Activated CD4-positive, alpha-beta memory T cell treated with anti-CD3 and anti-CD28 coated beads for 36 hours (primary cell): ENCODE results near the gene C17orf58. TPM values are rescaled to one million over a fixed set of nuclear protein-coding genes. Genes with fewer than 3 reads are reported as not detected.
"Not testable (repeated sequence)": the region's sequence is repeated elsewhere in the genome, so short reads cannot be mapped to it uniquely, and the experiment has no call there.

ENCODE experiments used
- CTCF ChIA-PET: fragments of 350-600 bp; sonication (Branson Sonifier 250); formaldehyde crosslinking; loops from one replicate; lab custom pipeline; 2021; ENCODE audit warnings: antibody characterized with exemption, inconsistent platforms; lab: Charles Lee
- POLR2A ChIA-PET: fragments of 350-600 bp; sonication (Branson Sonifier 250); formaldehyde crosslinking; loops from one replicate; lab custom pipeline; 2021; ENCODE audit warnings: antibody characterized with exemption; lab: Charles Lee
- DNase-seq: peaks from one replicate; pipeline ENCODE4 v3.0.0-alpha.2; 2020
- H3K27ac Mint-ChIP-seq: one replicate; pipeline ENCODE4 v1.8.0; 2021; ENCODE audit warnings: mixed read lengths
- H3K27me3 Mint-ChIP-seq: one replicate; pipeline ENCODE4 v1.8.0; 2021; ENCODE audit warnings: mixed read lengths
- H3K36me3 Mint-ChIP-seq: one replicate; pipeline ENCODE4 v1.8.0; 2021; ENCODE audit warnings: mixed read lengths
- H3K4me1 Mint-ChIP-seq: one replicate; pipeline ENCODE4 v1.8.0; 2021; ENCODE audit warnings: low read depth, mixed read lengths
- H3K4me3 Mint-ChIP-seq: one replicate; pipeline ENCODE4 v1.8.0; 2021; ENCODE audit warnings: mild to moderate bottlenecking, mixed read lengths
- H3K9me3 Mint-ChIP-seq: one replicate; pipeline ENCODE4 v1.8.0; 2021; ENCODE audit warnings: mixed read lengths
- intact Hi-C: fragments of 100-400 bp; cut with micrococcal nuclease; formaldehyde crosslinking; loops from one replicate; pipeline ENCODE4 v1.15.1; 2023
- total RNA-seq, 2 experiments: library from RNA; stranded (reverse); gene quantifications; one replicate each; pipeline ENCODE4 v1.2.3, GENCODE V29; 2021

C17orf58 gene
- 10 to 100 TPM; 29.8 to 31.1 TPM for total RNA-seq

- DNase-seq = peak; percentile 70
- ChIA-PET POLR2A (interaction anchor here (1.0 to 3.3 kb wide), 7 partner anchors 15 to 464 kb away, joined by 3 to 21 read pairs (median 3); partner anchors contain the start of gene KPNA2), CTCF (interaction anchor here (0.6 to 2.7 kb wide), 6 partner anchors 14 to 40 kb away, joined by 3 to 14 read pairs (median 5); no protein-coding TSS in a partner anchor)
- Mint-ChIP-seq H3K4me1 (peaks cover 30% of the 10 kb centered on the region), H3K27ac (peak within 1 kb of the TSS; percentile 68), H3K4me3 (peak within 1 kb of the TSS; percentile 76)
- intact Hi-C loops = loop anchor here (1.0 to 5.0 kb wide), 4 partner anchors 15 to 242 kb away; no protein-coding TSS in a partner anchor
- not testable (repeated sequence) for H3K27me3 Mint-ChIP-seq, H3K36me3 Mint-ChIP-seq, H3K9me3 Mint-ChIP-seq
Measured at GRCh38 chr17:67996301-67997171, at the start of gene C17orf58. TSS of gene C17orf58 (minus strand) at chr17:67996469. CDS start at chr17:67996198, 271 bp downstream.

- Mint-ChIP-seq H3K27ac (peak overlapping the region; percentile 95), H3K4me3 (peak overlapping the region; percentile 95), H3K36me3 (peaks cover 35% of the 10 kb centered on the region), H3K4me1 (peaks cover 21% of the 10 kb centered on the region), H3K27me3 (no peaks in the 10 kb centered on the region), H3K9me3 (no peaks in the 10 kb centered on the region)
- no peak for DNase-seq
- intact Hi-C loops = loop anchor here (5.0 kb wide), 3 partner anchors 146 to 201 kb away; no protein-coding TSS in a partner anchor
- ChIA-PET POLR2A (interaction anchor here (0.8 to 2.7 kb wide), 5 partner anchors 9 to 476 kb away, joined by 3 to 13 read pairs (median 4); partner anchors contain the start of genes C17orf58 and PRKAR1A), CTCF (interaction anchor here (0.7 to 1.4 kb wide), 6 partner anchors 14 to 561 kb away, joined by 3 to 5 read pairs (median 3); partner anchors contain the start of gene C17orf58)
Measured at GRCh38 chr17:68036304-68037147, 40.3 kb upstream of the C17orf58 start.

GRCh38 chr17:68035523-68036303, 39.4 kb upstream of the C17orf58 start, which contains the start of gene KPNA2:
TSS of gene KPNA2 (plus strand) at chr17:68035735. CDS start at chr17:68037133, 1,398 bp downstream.
- Mint-ChIP-seq H3K27ac (peak within 1 kb of the TSS; percentile 95), H3K9me3 (no peaks in the 10 kb centered on the region), H3K4me3 (peak within 1 kb of the TSS; percentile 95), H3K4me1 (peaks cover 21% of the 10 kb centered on the region), H3K36me3 (peaks cover 33% of the 10 kb centered on the region), H3K27me3 (no peaks in the 10 kb centered on the region)
- ChIA-PET CTCF (interaction anchor here (0.7 to 1.4 kb wide), 2 partner anchors 16 to 211 kb away, joined by 3 to 5 read pairs; no protein-coding TSS in a partner anchor), POLR2A (interaction anchor here (0.8 to 2.7 kb wide), 6 partner anchors 10 to 476 kb away, joined by 3 to 13 read pairs (median 6); partner anchors contain the start of genes C17orf58 and PRKAR1A)
- intact Hi-C loops = loop anchor here (1.0 to 5.0 kb wide), 5 partner anchors 15 to 202 kb away; no protein-coding TSS in a partner anchor
- DNase-seq = peak; percentile 95

GRCh38 chr17:68035131-68035522, 38.9 kb upstream of the C17orf58 start:
- CTCF ChIA-PET = no interaction called here
- Mint-ChIP-seq H3K27me3 (no peaks in the 10 kb centered on the region), H3K4me3 (peak overlapping the region; percentile 95), H3K4me1 (peaks cover 21% of the 10 kb centered on the region), H3K36me3 (peaks cover 30% of the 10 kb centered on the region), H3K27ac (peak overlapping the region; percentile 95), H3K9me3 (no peaks in the 10 kb centered on the region)
- intact Hi-C loops = loop anchor here (1.0 to 5.0 kb wide), 5 partner anchors 15 to 202 kb away; no protein-coding TSS in a partner anchor
- POLR2A ChIA-PET = interaction anchor here (1.0 to 2.7 kb wide), 5 partner anchors 10 to 477 kb away, joined by 3 to 13 read pairs (median 9); partner anchors contain the start of genes C17orf58 and PRKAR1A
- peak; percentile 94 for DNase-seq

GRCh38 chr17:68034452-68034776, 38.1 kb upstream of the C17orf58 start:
- Mint-ChIP-seq H3K4me1 (peaks cover 21% of the 10 kb centered on the region), H3K9me3 (no peaks in the 10 kb centered on the region), H3K27ac (no peak overlapping the region), H3K27me3 (no peaks in the 10 kb centered on the region), H3K4me3 (no peak overlapping the region), H3K36me3 (peaks cover 27% of the 10 kb centered on the region)
- no peak for DNase-seq
- intact Hi-C loops = loop anchor here (2.0 kb wide), 1 partner anchor 40 kb away; no protein-coding TSS in a partner anchor
- POLR2A ChIA-PET = interaction anchor here (1.5 kb wide), 1 partner anchor 41 kb away, joined by 3 read pairs; no protein-coding TSS in a partner anchor
- CTCF ChIA-PET = no interaction called here

- intact Hi-C loops = loop anchor here (2.0 kb wide), 1 partner anchor 39 kb away; no protein-coding TSS in a partner anchor
- DNase-seq = no peak
- ChIA-PET CTCF (no interaction called here), POLR2A (interaction anchor here (1.5 kb wide), 1 partner anchor 40 kb away, joined by 3 read pairs; no protein-coding TSS in a partner anchor)
- peaks cover 19% of the 10 kb centered on the region for H3K4me1 Mint-ChIP-seq
- H3K9me3 Mint-ChIP-seq = no peaks in the 10 kb centered on the region
- H3K27me3 Mint-ChIP-seq = no peaks in the 10 kb centered on the region
- no peak overlapping the region for H3K27ac Mint-ChIP-seq
- peaks cover 24% of the 10 kb centered on the region for H3K36me3 Mint-ChIP-seq
- H3K4me3 Mint-ChIP-seq = no peak overlapping the region
Measured at GRCh38 chr17:68033636-68034451, 37.6 kb upstream of the C17orf58 start.

- DNase-seq = no peak
- H3K9me3 Mint-ChIP-seq = no peaks in the 10 kb centered on the region
- intact Hi-C loops = no loop called here
- H3K27ac Mint-ChIP-seq = no peak overlapping the region
- no peak overlapping the region for H3K4me3 Mint-ChIP-seq
- CTCF ChIA-PET = interaction anchor here (0.6 to 2.2 kb wide), 2 partner anchors 18 to 67 kb away, joined by 3 to 6 read pairs; no protein-coding TSS in a partner anchor
- H3K36me3 Mint-ChIP-seq = no peaks in the 10 kb centered on the region
- POLR2A ChIA-PET = interaction anchor here (1.2 kb wide), 1 partner anchor 10 kb away, joined by 4 read pairs; no protein-coding TSS in a partner anchor
- no peaks in the 10 kb centered on the region for H3K27me3 Mint-ChIP-seq
- no peaks in the 10 kb centered on the region for H3K4me1 Mint-ChIP-seq
Measured at GRCh38 chr17:68029512-68030215, 33.4 kb upstream of the C17orf58 start.

GRCh38 chr17:68022547-68022946, 26.3 kb upstream of the C17orf58 start:
- intact Hi-C loops, H3K4me3 Mint-ChIP-seq, DNase-seq, H3K9me3 Mint-ChIP-seq, POLR2A ChIA-PET, H3K27ac Mint-ChIP-seq, H3K27me3 Mint-ChIP-seq, H3K4me1 Mint-ChIP-seq, H3K36me3 Mint-ChIP-seq: not testable (repeated sequence)
- CTCF ChIA-PET = interaction anchor here (1.1 to 1.6 kb wide), 2 partner anchors 11 to 14 kb away, joined by 3 to 4 read pairs; no protein-coding TSS in a partner anchor

GRCh38 chr17:68021963-68022362, 25.7 kb upstream of the C17orf58 start:
- H3K36me3 Mint-ChIP-seq = peaks cover 4% of the 10 kb centered on the region

More at GRCh38 chr17:68021963-68022362, 25.7 kb upstream of the C17orf58 start:
- peaks cover 2% of the 10 kb centered on the region for H3K27me3 Mint-ChIP-seq
- ChIA-PET POLR2A (no interaction called here), CTCF (interaction anchor here (1.1 to 1.6 kb wide), 2 partner anchors 10 to 15 kb away, joined by 3 to 4 read pairs; no protein-coding TSS in a partner anchor)
- peaks cover 9% of the 10 kb centered on the region for H3K4me1 Mint-ChIP-seq
- H3K27ac Mint-ChIP-seq = no peak overlapping the region
- no peak overlapping the region for H3K4me3 Mint-ChIP-seq
- intact Hi-C loops = no loop called here
- peaks cover 2% of the 10 kb centered on the region for H3K9me3 Mint-ChIP-seq
- DNase-seq = no peak
